Fibroblast of lung (primary cell): ENCODE results near the gene PDE9A.

Experiments
- EZH2 ChIP-seq: IDR thresholded peaks from 2 replicates; pipeline ENCODE4 v1.5.1; 2012; ENCODE audit warnings: low read length, control low read depth, mild to moderate bottlenecking; ENCODE audit errors: missing control alignments
- TF ChIP-seq, protein P1 (sequence below), 2 donors: IDR thresholded peaks in 1 of 2; conservative IDR thresholded peaks in 1 of 2; 1 replicate in 1 of 2; 2 replicates in 1 of 2; pipeline ENCODE4 v1.5.1; 2011 to 2012; ENCODE audit warnings: low read length in 2 of 2, control low read depth in 1 of 2, inconsistent platforms in 1 of 2, low read depth in 1 of 2, mild to moderate bottlenecking in 1 of 2

- no peak for TF ChIP-seq EZH2
- TF ChIP-seq, protein P1, sequence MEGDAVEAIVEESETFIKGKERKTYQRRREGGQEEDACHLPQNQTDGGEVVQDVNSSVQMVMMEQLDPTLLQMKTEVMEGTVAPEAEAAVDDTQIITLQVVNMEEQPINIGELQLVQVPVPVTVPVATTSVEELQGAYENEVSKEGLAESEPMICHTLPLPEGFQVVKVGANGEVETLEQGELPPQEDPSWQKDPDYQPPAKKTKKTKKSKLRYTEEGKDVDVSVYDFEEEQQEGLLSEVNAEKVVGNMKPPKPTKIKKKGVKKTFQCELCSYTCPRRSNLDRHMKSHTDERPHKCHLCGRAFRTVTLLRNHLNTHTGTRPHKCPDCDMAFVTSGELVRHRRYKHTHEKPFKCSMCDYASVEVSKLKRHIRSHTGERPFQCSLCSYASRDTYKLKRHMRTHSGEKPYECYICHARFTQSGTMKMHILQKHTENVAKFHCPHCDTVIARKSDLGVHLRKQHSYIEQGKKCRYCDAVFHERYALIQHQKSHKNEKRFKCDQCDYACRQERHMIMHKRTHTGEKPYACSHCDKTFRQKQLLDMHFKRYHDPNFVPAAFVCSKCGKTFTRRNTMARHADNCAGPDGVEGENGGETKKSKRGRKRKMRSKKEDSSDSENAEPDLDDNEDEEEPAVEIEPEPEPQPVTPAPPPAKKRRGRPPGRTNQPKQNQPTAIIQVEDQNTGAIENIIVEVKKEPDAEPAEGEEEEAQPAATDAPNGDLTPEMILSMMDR (conservative IDR thresholded peaks at IDR 0.05 in 1 of 2, IDR thresholded peaks at IDR 0.05 in 1 of 2; ENCODE audit: low read depth in 1 of 2, low read length in 2 of 2) = no peak
Observed at GRCh38 chr21:42676808-42677207, 23.4 kb downstream of the PDE9A start.
